LNCAP (cell line): ENCODE results near the gene PRDX3.

Experiments
- CTCF ChIP-seq: fragments of 450-650 bp; IDR thresholded peaks from 2 replicates; pipeline ENCODE4 v1.5.1; 2017; ENCODE audit warnings: mild to moderate bottlenecking

The PRDX3 gene

GRCh38 chr10:119190954-119191785, 12.6 kb upstream of the PRDX3 start:
- no peak for TF ChIP-seq CTCF

- TF ChIP-seq CTCF: no peak
These were observed 11.7 kb upstream of the PRDX3 start for GRCh38 chr10:119190353-119190752.

DNA sequence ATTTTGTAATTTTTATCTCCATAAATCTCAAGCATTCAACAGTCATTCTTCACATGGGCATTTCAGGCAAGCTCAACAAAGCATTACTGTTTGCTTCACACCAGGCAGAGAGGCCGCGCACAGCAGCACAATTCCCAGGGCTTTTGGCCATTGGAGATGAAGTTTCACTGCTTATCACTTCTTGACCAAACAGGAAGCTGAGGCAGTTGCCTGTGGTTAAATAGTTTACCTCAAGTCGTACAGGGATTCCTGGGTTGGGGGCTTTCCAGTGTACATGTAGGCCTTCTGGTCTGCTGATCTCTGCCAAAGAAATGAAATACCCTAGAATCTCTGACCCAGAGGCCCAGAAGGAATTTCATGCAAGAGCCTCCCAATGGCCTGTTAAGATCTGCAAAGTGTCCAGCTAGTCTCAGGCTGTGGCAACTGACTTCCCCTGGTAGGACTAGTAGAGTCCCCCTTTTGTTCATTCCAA, 11.2 kb upstream of the PRDX3 start:
- no peak for TF ChIP-seq CTCF

GRCh38 chr10:119183664-119184412, 5.2 kb upstream of the PRDX3 start:
- TF ChIP-seq CTCF: no peak

DNA sequence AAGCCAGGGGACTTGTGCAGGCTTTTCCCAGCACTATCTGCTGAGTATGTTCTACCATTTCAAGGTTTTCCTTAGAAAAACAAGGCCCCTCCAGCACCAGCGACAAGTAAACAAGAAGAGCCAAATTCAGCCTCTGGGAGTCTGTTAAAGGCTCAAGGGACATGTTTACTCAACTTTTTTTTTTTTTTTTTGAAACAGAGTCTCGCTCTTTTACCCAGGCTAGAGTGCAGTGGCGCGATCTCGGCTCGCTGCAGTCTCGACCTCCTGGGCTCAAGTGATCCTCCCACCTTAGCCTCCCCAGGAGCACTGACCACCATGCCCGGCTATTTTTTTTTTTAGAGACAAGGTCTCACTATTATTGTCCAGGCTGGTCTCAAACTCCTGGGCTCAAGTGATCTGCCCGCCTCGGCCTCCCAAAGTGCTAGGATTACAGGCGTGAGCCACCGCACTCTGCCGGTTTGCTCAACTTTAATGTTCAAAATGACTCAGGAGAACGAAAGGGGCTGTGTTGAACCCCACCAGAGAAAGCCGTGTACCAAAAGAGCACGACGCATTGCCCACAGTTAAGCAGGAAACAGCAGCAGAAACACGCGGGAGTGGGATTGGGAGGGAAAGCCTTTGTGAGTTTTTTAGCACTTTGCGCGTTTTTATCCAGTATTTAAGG, 772 bp downstream of the PRDX3 start:
- no peak for TF ChIP-seq CTCF

- no peak for TF ChIP-seq CTCF
These were observed 2.4 kb downstream of the PRDX3 start for GRCh38 chr10:119176166-119176565.

DNA sequence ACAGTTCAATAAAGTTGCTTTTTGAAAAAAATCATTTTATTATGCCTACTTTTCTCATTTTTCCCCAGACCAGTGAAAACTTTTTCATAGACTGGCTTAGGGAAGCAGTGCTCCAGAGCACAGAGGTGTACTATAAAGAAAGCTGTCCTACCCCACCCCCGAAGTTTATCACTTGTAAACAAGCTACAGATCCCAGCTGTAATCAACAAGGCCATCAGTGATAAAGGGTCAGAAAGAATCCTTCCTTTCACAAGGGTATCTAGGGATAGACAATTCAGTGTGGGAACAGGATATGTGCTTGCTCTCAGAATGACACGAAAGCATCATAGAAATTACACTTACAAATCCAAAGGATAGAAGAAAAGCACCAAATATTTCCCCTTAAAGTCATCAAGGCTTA, 4.5 kb downstream of the PRDX3 start:
- no peak for TF ChIP-seq CTCF
